Muscle of arm (tissue), 12 donors: ENCODE data around the gene GABBR2. TPM values are rescaled to one million over a fixed set of nuclear protein-coding genes. Genes with fewer than 3 reads are reported as not detected.
A peak's percentile ranks its signal among the peaks of the same experiment; 100 is the strongest.

Experiments used
- DNase-seq: peaks from one replicate; pipeline ENCODE4 v3.0.0-alpha.2; 2013
- polyA plus RNA-seq, 12 donors: library from polyadenylated mRNA; unstranded; fragments of 120-200 nt; gene quantifications; one replicate each; pipeline ENCODE4 v1.2.1, GENCODE V29; 2013; ENCODE audit not compliant: insufficient read length in 12 of 12

GABBR2 gene
- polyA plus RNA-seq, 12 donors = 0.80 to 2.8 (median 1.4) TPM; not detected in 1

GRCh38 chr9:98724810-98725530, 16.2 kb upstream of the GABBR2 start:
- DNase-seq = no peak

DNA sequence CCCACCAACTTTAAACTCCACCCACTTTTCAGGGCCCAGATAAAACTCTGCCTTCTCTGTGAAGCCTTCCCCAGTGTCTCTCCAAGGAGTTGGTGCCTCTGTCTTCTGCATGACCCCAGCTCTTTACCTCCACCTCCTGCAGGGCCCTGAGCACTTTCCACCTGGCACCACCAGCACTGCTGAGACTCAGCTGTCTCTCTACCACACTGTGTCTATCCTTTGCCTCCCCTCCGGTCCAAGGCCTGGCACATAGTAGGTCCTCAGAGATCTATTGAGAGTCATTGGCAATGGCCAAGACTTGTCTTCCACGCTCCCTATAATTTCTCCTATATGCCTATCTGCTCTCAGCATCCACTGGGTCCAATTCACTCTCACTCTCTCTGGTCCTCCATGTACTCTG, 12.9 kb upstream of the GABBR2 start:
- no peak for DNase-seq

- no peak for DNase-seq
Observed at GRCh38 chr9:98720402-98720801, 11.7 kb upstream of the GABBR2 start.

DNA sequence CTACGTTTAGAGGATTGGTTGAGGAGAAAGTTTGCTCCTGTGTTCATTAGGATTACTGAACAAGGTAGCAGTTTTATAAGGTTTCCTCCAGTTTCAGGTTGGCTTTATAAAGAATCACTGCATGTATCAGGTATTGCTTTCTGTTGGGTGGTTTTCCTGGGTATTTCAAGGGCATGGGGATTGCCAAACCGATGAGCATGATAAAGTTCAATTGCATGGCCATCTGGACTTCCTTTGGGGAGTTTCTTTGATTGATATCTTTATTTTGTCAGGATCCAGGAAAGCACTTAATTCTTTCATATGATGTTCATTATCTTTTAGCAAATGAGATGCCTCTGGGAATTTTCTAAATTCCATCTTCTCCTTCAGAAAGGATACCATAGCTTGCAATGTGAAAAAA, 10.3 kb upstream of the GABBR2 start:
- no peak for DNase-seq

DNA sequence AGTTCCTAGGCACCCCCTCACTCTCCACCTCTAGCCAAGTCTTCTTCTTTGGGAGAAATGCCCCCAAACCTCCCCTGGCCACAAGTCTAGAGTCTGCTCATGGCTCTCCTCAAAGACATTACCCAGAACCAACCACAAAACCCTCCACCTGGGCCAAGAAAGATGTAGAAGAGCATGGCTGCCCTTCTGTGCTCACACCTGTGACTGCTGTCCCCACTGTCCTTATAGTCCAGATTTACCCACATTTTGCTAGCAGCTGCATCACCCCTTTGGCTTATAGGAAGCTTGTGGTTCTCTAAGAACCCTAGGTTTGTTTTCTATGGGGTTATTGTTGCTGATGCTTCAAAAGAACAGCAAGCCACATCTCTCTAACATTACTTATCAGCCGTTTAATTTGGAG, 6.1 kb upstream of the GABBR2 start:
- no peak for DNase-seq

DNA sequence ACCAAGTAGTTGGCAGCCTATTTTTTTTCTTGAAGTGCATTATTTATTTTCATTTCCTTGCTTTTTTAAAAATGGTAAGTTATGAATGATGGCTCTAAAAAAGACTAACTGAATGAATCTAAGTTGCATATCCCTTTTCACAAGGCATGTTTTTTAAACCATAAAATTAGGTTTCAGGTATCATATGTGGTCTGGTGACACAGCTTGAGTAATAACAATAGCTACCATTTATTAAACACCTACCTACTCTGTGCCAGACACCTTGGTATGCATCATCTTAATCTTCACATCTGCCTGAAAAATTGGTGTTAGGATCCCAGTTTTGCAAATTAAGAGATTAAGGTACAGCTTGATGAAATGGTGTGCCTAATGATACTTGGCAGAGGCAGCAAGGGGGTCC, 4.3 kb upstream of the GABBR2 start:
- DNase-seq = no peak

DNA sequence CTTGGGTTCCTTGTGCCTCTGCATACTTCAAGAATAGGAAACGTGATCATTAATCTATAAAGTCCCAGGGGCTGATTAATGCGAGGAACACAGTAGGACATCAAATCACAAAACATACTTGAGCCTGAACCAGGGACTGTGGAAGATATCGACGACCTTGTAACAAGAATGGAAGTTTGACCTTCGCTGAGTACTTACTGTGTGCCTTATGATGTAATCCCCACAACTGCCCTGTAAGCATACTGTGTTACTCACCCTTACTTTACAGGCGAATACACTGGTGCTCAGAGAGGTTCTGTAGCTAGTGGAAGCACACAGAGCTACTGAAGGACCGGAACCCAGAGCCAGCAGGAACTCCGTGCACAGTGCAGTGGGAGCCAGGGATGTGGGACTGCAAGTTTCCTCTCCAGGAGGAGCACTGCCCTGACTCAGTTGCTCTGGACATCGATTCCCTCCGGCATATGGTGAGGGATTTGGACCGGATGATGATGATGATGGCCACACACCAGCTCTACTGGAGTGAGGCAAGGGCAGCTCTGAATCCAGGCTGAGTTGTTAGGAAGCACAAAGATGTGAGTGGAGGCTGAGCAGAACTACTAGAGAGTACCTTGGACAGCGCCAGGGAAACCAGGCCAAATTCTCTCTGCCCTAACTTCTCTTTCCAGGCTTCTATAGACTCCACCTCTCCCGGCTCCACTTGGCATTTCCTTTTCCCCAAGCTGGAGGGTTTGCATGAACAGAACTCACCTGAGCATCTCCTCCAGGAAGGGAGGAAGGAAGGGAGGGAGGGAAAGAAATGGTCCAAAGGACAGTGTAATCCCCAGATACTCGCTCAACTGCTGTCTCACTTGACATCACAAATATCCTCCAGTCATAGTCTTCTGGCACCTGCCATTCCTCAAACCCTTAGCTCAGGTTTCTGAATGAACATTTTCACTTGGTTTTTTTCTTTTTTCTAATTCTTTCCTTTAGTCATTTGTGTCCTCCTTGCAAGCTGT, 1.5 kb upstream of the GABBR2 start:
- peak; percentile 65 for DNase-seq

DNA sequence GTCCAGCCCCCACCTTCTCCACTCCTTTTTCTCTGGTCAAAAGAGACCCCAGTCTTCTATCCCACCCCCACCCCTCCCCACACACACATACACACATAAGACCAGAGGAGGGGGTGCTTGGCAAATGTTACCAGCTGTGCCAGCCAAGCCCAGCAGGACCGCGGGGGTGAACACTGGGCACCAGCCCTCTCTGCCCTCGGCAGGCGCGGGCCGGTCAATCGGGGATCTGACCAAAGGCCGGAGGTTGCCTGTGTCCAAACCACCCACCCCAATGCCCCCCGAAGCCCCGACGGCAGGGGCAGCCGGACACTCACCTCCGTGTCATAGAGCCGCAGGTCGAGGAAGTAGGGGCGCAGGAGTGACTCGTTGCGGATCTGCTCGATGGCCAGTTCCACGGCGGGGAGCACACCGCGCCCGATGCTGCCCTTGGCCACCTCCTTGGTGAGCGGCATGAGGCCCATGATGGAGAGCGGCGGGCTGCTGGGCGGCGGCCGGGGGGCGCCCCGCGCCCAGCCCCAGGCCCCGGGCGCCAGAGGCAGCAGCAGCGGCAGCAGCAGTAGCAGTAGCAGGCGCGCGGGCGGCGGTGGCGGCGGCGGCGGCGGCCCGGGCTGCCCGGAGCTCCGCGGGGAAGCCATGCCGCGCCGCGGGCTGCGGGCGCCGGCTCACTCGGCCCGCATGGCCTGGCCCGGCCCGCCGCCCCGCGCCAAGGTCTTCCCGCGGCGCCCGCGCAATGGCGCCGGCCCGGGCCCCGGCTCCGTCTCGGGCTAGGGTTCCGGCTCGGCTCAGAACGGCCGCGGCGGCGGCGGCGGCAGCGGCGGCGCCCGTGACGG, 417 bp downstream of the GABBR2 start:
- no peak for DNase-seq

DNA sequence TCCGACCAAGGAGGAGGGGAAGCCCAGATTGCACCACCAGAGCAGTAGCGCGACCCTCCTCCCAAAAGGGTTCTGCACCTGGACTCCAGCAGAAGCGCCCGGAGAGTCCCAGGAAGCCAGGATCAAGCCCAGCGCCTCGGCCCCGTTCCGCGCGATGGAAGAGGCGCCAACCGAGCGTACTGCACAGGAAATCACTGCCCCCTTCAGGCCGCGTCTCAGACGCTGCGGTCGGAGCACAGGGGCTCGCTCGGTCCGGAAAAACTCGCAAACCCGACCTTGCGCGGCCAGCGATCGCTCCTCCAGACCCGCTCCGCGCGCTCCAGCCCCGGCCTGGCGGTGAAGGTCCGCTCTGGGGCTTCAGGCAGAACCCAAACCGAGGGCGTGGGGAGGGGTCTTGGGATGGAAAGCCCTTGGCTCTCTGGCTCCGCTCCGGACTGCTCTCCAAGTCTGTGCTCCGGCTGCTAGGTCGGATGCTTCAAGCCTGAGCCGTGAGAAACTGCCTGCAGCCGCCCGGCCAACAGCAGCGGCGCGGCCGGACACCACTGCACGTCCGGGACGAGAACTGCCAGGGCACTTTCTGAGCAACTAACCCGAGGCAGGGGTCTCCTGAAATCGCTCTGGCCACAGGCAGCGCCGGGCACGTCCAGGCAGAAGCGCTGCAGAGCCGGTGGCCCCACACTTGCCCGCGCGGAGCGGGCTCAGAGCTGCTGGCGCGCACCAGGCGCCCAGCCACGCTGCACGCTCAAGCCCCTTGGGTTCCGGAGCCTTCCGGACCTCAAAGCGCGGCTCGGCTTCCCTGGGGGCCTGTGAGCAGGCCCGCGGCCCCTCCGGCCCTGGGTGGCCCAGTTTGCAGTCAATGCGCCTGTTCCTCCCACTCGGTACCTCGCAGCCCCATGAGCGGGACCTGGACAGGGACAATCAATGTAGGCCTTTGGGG, 1.3 kb downstream of the GABBR2 start:
- DNase-seq = peak; percentile 71

DNA sequence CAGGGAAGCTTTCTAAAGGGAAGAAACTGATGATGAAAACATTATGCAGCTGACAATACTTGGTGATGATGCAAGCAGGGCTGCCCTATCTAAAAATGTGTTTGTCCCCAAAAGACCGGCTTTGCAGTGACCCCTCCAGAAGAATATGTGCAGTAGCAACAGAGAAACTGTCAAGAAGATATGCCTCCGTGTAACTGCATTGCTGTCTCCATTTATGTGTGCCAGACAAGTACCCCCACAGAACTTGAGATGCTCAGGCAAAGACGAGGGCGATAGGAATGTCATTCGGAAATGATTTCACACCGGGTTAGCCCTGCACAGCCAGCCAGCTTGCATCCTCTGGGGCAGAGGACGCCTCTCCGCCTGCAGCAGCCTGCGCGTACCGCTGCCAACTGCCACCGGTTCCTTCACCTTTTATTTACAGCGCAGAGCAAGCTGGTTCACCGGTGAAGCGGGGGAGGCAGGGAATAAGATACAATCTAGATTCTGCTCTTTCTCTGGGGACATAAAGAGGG, 2.0 kb downstream of the GABBR2 start:
- no peak for DNase-seq

DNA sequence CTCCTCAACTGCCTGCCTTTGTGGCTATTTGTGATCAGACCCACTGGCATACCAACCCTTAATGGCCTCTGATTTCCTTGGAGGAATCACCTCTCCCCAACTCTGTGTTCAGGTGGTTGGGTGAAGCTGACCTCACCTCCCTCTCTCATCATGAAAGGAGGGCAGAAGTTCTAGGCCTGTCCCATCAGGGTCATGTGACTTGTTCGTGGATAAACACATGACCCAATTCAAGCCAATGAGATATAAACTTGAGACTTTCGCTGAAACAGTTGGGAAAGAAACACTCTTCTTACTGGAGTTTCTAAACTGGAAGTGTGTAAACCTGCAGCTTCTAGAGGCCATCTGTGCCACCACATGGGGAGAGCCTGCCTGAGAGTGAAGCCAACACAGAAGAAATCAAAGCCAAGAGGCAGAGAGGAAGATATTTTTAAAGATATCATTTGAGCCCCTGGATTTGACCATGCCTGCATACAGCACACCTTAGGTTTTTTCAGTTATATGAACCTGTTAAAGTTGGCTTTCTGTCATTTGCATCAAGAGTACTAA, 5.8 kb downstream of the GABBR2 start:
- DNase-seq = no peak

DNA sequence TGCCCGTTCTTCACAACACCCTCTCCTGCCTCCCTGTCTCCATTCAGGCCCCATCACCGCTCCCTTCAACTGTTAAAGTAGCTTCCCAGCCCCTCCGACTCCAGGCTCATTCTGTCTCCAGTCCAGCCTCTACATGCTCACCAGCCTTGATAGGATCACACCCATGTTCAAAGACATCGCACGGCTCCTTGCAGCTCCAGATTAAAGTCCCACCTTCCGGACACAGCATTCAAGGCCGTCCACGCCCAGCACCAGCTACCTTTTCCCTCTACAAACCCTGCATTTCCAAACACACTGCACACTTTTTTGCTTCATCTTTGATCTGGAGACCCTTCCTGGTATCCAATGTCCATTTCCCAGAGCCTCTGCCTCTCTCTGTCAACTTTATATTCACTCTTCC, 6.4 kb downstream of the GABBR2 start:
- no peak for DNase-seq

DNA sequence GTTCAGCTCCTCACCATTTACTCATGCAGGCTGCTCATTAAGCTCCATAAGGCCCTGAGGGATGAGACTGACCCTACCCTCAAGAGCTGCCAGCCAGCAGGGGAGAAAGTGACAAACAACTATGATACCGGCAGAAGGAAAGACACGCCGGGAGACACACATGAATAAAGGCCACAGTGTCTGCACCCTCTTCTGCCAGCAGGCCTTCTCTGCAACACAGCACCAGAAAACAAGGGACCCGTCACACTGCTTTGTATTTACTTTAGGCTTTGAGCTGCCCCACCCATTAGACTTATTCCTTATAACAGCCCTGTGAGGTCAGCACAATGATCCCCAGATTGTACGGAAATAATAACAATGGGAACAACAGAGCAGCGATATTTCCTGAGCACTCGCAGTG, 7.2 kb downstream of the GABBR2 start:
- no peak for DNase-seq

DNA sequence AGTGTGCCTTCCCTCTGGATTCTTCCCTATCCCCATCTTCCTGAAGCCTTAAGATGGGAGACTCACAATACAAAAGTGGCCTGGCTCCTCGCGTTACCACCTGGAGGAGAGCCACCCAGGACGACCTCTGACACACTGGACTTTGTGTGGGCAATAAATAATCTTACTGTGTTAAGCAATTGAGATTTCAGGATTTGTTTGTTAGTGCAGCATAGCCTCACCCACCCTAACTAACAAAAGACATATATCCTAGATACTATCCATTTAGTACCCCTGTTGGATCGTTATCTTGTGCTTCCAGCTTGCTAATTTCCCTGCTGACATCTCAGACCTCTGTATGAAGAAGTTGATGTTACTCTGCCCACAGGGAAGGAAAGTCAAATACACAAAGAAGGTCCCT, 7.9 kb downstream of the GABBR2 start:
- DNase-seq = no peak

- no peak for DNase-seq
Observed at GRCh38 chr9:98698856-98699255, 9.9 kb downstream of the GABBR2 start.

GRCh38 chr9:98694943-98695342, 13.8 kb downstream of the GABBR2 start:
- no peak for DNase-seq

DNA sequence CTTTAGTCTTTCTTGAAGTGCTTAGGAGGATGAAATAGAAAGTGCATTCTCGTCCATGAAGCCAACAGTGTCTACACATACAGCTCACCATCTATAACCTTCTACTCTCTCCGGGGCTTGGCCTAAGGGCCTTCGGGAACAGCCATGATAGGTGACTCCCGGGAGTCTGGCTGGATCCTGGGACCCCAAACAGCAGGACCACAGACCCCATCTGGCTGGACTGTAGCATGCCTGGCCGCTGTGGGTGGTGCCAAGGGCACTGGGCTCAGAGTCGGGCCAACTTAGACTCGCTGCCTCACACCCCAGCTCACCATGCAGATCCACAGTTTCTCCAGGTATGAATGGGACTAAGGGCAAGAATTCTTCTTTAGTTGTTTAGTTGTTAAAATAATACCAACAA, 16.3 kb downstream of the GABBR2 start:
- no peak for DNase-seq

GRCh38 chr9:98691890-98692289, 16.8 kb downstream of the GABBR2 start:
- no peak for DNase-seq

DNA sequence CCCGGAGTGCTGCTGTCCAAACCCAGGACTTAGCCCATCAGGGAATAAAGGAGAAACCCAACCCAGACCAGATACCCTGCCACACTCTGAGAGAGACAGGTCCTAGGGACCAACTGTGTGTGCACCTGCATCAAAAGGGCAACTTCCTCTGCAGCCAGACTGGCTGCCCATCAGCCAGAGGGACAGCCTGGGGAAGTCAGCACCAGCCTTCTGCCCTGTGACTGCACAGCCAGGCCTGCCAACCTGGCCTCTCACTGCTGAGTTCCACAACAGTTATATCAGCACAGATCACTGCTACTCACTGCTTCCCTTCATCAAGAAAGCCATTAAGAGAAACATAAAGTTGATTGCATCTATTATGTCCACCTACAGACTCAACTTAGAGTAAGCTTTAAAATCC, 18.0 kb downstream of the GABBR2 start:
- DNase-seq = no peak

GRCh38 chr9:98688710-98689495, 19.8 kb downstream of the GABBR2 start:
- no peak for DNase-seq
